Activated naive CD4-positive, alpha-beta T cell treated with Interleukin-2 at 50 U/mL for 16 hours (primary cell): ENCODE measurements around the gene MED27.

Experiments used
- DNase-seq: peaks from one replicate; pipeline ENCODE4 v3.0.0-alpha.2; 2020

Gene MED27

DNA sequence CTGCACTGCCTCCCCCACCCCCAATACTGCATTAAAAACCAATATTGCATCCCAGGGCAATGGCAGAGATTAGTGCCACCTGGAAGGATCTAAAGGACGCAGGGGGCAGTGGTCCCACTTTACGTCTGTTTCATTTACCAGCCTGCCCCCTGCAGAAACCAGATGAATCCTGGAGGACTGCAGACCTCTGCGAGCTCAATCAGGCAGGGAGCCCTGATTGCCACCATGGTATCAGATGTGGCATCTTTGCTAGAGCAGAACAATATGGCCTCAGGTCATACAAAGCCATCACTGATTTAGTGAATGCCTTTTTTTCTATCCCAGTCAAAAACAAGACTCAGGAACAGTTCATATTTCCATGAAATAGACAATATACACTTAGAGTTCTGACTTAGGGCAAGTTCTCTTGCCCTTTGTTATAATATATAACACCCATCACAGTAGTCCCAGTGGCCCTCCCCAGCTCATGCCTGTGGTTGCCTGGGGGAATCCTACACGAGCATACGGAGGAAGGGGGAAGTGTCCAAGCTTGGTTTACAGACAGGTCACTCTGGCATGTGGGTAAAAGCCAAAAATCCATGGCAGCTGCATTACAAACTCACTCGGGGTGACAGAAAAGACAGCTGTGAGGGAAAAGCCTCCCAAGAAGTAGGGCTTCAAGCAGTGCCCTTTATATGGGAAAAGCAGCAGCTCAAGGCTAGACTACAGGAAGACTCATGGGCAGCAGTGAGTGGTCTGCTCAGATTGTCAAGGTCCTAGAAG, 85.1 kb downstream of the MED27 start:
- DNase-seq = no peak

- DNase-seq = no peak
Measured at GRCh38 chr9:131992906-131993657, 86.6 kb downstream of the MED27 start.

- DNase-seq = no peak
Measured at GRCh38 chr9:131987232-131987631, 92.4 kb downstream of the MED27 start.

- DNase-seq = no peak
Measured at GRCh38 chr9:131986576-131986975, 93.1 kb downstream of the MED27 start.

DNA sequence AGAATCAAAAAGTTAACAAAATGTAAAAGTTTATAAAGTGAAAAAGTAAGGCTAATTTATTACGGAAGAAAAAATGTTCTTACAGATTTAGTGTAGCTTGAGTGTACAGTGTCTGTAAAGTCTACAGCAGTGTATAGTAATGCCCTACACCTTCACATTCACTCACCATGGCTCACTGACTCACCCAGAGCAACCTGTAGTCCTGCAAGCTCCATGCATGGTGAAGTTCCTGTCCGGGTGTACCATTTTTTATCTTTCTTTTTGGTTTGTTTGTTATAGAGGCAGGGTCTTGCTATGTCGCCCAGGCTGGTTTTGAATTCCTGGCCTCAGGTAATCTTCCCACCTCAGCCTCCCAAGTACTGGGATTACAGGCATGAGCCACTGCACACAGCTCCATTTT, 93.6 kb downstream of the MED27 start:
- DNase-seq = no peak

- no peak for DNase-seq
Measured at GRCh38 chr9:131984564-131984963, 95.1 kb downstream of the MED27 start.

DNA sequence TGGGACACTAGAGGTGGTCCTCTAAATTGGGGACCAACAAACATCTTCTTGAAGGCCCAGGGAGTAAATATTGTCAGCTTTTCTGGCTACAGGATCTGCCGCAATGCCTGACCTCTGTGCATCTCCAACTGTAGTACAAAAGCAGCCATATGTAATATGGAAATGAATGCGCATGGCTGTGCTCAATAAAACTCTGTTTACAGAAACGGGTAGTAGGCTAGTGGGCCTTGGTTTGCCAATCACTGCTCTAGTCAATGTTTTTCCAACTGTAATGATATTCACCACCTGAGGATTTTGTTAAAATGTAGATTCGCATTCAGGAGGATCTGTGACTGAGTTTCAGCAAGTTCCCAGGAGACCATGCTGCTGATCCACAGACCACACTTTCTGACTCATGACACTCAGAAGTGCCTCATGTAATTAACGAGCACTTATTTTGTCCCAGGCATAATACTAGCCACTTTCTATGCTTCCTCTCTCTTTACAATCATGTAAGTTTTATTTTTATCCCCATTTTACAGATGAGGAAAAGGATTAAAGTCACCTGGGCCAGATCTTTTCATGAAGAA, 96.9 kb downstream of the MED27 start:
- DNase-seq = no peak

DNA sequence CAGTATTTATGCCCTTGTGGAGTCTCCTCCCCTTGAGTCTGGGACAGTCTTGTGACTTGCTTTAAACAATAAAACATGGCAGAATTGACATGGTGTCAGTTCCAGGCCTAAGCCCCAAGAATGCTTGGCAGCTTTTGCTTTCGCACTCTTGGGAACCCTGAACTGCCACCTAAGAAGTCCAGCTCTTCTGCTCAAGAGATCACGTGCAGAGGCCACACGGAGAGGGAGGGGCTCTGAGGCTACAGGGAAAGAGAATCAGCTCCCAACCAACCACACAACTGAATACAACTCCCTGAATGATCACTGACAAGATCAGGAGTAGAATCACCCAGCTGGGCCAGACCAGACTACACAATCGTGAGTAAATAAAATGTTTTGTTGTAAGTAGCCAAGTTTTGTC, 97.6 kb downstream of the MED27 start:
- DNase-seq = no peak

- DNase-seq = no peak
Measured at GRCh38 chr9:131981116-131981776, 98.4 kb downstream of the MED27 start.

DNA sequence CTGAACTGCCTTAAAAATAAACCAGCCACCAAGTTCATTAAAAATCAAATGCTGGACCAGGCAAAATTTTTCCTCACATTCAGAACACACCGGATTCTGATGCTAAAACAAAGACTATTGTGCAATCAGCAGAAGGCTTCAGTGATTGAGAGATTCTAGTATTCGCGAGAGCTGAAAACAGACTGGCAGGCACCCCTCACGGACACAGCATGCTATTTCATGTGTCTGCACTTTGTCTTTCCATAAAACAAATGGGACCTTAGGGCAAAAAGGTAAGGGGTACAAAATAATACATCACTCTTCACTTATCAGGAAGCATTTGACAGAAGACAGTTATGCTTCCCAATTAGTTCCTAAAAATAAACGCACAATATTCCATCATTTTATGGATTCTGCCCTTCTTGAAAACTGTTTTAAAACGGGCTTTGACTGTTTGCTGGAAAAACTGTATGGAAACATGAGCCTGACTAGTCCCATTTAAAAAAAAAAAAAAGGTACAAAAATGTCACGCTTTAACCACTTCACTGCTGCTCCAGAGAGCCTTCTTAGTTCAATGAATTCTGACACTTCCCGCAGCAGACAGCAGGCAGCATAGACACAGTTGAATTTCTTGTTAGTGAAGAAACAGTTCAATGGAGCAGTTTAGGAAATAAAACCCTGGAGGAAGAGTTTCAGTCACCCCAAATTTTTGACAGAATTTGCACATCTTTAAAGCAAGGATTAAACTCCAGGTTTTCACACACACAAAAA, 99.2 kb downstream of the MED27 start:
- no peak for DNase-seq

- DNase-seq = no peak
Measured at GRCh38 chr9:131977109-131977838, 102.4 kb downstream of the MED27 start.

DNA sequence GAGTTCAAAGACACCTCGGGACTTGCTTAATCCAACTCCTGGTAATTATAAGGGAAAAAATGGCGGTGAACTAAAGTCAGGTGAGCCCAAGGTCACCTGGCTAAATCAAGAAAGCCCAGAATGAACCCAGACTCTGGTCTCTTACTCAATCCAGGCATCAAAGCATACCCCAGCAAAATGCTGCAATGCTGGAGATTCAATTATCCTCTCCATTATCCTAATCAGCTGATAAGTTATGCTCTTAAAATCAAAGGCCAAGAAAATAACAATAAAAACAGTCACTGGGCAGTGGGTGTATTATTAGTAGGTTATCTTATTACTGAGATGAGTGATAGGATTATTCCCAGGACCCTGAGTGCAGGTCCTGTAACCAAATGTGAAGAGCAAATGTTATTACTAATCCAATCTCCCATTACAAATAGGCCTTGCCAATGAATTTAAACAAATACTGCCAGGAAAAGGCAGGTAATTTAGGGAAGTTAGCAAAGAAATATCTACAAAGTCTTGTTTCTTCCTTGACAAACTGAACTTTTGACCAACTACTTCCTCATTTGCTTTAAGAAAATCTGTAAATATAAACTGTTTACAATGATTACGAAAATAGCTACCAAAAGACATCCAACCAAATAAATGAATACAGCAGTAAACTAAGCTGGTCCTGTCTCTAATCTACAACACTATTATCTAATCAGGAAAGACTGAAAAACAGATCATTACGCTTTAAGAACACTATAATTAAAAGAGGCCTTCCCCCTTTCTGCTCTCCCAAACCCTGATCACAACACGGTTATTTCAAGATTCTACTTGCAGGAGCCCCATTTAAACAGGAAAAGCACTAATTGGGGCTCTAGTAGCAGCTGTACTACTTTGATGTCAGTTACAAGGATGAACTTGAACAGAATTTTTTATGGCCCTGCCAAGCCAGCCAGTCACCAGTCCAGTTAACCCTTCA, 103.2 kb downstream of the MED27 start:
- no peak for DNase-seq

DNA sequence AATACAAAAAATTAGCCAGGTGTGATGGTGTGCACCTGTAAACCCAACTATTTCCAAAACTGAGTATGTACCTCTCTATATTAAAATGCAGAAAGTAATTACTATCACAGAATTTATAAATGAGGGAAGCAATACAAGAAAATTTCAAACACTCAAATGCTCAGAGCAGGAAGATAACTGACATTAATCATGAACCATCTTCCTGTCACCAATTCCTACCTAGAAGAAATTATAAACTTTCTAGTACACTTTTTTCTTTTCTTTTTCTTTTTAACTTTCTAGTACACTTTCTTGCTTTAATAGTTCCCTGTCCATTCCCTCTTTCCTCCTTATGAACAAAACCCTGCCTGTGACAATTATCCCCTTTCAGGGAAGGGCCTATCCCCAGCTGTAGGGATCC, 106.8 kb downstream of the MED27 start:
- no peak for DNase-seq

GRCh38 chr9:131971482-131972074, 108.1 kb downstream of the MED27 start:
- no peak for DNase-seq

- DNase-seq = no peak
Measured at GRCh38 chr9:131969469-131969989, 110.1 kb downstream of the MED27 start.

- no peak for DNase-seq
Measured at GRCh38 chr9:131968632-131969031, 111.0 kb downstream of the MED27 start.

DNA sequence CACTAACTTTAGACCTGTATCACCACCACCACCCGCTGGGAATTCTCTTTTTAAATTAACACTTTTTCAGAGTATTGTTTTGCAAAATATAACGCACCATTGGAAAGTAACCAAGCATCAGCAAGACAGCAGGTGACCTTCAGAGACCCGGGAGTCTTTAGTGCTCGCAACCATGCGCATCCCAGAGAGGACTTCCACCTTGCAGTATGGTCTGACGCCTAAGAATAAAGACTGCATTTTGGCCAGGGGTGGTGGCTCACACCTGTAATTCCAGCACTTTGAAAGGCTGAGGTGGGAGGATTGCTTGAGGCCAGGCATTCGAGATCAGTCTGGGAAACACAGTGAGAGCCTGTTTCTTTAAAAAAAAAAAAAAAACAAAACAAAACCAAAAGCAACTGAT, 113.8 kb downstream of the MED27 start:
- DNase-seq = no peak

DNA sequence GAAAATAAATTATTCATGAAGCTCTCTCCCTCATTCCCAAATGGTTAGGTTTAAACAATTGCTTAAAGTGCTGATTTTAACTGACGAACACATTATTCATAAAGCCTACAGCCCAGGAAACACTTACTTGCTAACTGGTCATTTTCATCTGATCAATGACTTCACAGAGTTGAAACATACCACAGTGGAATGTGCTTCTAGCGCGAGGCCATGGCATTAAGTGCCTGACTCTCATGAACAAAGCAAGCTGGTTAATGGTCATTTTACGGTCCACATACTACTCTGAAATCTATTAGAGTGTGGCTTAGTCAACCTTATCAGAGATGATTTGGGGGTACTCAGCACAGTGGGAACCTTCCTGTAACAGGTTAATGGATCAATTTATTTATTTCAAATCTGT, 114.6 kb downstream of the MED27 start:
- no peak for DNase-seq

GRCh38 chr9:131963072-131964030, 116.3 kb downstream of the MED27 start:
- no peak for DNase-seq
